Astrocyte of the cerebellum (primary cell): ENCODE measurements around the gene OSBPL3.

ENCODE experiments used
- DNase-seq: peaks from one replicate; pipeline ENCODE4 v3.0.0-alpha.2; 2011; ENCODE audit warnings: low read depth
- H3K4me3 ChIP-seq: 2 replicates; pipeline ENCODE4 v1.5.1; 2011; ENCODE audit warnings: mild to moderate bottlenecking, low read depth, low read length, moderate library complexity
- CTCF ChIP-seq: IDR thresholded peaks from 2 replicates; pipeline ENCODE4 v1.5.1; 2012; ENCODE audit warnings: low read length, low read depth, moderate library complexity, mild to moderate bottlenecking; ENCODE audit errors: missing control alignments
- in situ Hi-C: cut with HindIII; loops from 2 replicates; pipeline ENCODE4 v1.10.0; 2017; ENCODE audit warnings: low sequenced_read_pairs

The OSBPL3 gene

DNA sequence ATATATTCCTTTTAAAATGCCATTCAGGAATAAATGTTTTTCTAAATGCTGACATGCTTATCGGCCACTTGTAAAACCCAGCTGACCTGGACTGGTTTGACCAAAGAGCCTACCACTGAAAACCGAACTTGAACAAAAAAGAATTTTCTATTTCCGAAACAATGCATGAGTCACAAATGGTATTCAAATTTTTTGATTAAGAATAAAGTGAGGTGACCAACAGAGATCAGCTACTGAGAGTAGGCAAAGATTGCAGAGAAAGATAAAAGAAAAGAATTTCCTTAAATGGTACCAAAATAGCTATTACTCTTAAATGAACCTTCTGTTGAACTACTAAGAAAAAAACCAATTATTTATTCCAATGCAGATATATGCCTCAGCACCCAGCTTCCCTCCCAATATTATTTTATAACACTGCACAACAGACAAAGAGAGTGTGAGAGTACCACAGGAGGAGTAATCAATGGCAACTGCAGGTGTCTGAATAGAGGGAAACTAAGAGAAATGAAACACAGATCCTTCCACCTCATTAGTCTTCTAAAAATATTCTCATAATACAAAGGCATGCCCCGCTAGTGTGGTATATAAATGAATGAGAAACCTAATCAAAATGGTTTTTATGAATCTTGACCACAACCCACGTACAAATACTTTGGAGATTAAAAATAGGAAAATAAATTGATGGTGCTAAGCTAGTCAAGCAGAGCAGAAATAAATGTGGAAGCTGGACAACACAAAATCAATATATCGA lies 20.1 kb downstream of the OSBPL3 start:
- H3K4me3 ChIP-seq: no peak overlapping the region
- no peak for TF ChIP-seq CTCF
- DNase-seq: no peak
- in situ Hi-C loops: no loop called here

- in situ Hi-C loops: no loop called here
- H3K4me3 ChIP-seq: no peak overlapping the region
- no peak for DNase-seq
- no peak for TF ChIP-seq CTCF
Measured at GRCh38 chr7:24958399-24958798, 21.6 kb downstream of the OSBPL3 start.

GRCh38 chr7:24956021-24956420 lies 24.0 kb downstream of the OSBPL3 start:
- no peak for DNase-seq
- H3K4me3 ChIP-seq: no peak overlapping the region
- no peak for TF ChIP-seq CTCF
- in situ Hi-C loops: no loop called here

- H3K4me3 ChIP-seq: no peak overlapping the region
- no peak for TF ChIP-seq CTCF
- no peak for DNase-seq
- in situ Hi-C loops: no loop called here
Measured at GRCh38 chr7:24955313-24955712, 24.7 kb downstream of the OSBPL3 start.

GRCh38 chr7:24952464-24952863 lies 27.5 kb downstream of the OSBPL3 start:
- no peak overlapping the region for H3K4me3 ChIP-seq
- in situ Hi-C loops: no loop called here
- no peak for TF ChIP-seq CTCF
- no peak for DNase-seq

- in situ Hi-C loops: no loop called here
- no peak overlapping the region for H3K4me3 ChIP-seq
Measured at GRCh38 chr7:24951441-24951980, 28.5 kb downstream of the OSBPL3 start.

More at GRCh38 chr7:24951441-24951980, 28.5 kb downstream of the OSBPL3 start:
- no peak for DNase-seq
- no peak for TF ChIP-seq CTCF
